ENCODE results near the gene FCRL2.
A peak's percentile ranks its signal among the peaks of the same experiment; 100 is the strongest.

FCRL2 gene, protein sequence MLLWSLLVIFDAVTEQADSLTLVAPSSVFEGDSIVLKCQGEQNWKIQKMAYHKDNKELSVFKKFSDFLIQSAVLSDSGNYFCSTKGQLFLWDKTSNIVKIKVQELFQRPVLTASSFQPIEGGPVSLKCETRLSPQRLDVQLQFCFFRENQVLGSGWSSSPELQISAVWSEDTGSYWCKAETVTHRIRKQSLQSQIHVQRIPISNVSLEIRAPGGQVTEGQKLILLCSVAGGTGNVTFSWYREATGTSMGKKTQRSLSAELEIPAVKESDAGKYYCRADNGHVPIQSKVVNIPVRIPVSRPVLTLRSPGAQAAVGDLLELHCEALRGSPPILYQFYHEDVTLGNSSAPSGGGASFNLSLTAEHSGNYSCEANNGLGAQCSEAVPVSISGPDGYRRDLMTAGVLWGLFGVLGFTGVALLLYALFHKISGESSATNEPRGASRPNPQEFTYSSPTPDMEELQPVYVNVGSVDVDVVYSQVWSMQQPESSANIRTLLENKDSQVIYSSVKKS

DNA sequence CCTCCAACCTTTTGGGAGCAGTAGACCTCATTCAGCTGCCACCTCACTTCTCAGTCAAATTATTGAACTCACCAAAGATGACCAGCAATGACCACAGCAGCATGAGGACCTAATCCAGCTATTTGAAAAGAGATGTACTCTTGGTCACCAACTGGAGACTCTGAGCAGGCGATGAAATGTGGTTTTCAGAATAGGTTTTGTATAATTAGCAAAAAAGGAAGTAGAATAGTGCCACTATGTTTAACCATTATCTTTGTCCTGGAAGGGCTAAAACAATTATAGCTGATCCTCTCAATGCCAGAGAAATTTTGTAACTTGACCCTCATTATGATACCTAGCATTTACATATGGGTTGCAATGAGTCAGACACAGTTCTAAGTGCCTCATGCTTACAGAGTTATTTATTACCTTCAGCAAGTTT lies at the start of gene FCRL2:
Gene FCRL2, minus strand, starts transcription at position 162 of the 421 bp plus-strand sequence. Its CDS starts 59 bp downstream, at position 103.
- DNase-seq, result no peak

DNA sequence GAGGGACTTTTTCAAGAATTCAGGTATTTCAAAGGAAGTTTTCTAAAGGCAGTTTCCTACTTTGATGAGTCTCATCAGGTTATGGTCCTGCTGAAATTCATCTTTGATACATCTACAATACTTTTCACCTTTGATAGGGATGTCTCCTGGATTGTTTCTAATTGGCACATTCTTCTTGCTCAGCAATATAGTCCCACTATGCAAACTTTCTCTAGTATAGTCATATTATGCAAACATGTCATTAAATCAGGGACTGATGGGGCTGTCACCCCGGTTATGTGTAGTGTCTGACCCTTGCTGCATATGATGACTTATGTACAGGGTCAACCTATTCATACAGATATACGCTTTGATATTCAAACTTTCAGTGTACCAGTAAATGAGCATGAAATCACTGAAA lies 43.4 kb upstream of the FCRL2 start:
- no peak for DNase-seq

DNA sequence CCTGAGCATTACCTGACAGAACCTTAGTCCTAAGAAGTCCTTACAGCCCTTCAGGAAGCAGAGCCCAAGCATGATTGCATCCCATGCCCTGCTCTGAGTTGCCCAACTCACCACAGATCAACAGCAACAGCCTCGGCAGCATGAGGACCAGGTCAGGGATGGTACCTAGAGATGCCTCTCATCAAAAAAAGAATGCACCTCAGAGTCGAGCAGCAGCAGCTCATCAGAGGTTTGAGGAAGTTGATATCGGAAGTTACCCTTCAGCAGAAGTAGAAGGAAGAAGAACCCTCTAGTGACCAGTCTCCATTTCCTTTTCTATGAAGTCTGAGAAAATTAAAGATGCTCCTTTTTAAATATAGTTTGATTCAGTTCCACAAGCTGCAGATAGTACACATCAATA lies 43.0 kb upstream of the FCRL2 start, which contains the start of gene FCRL1:
Gene FCRL1, minus strand, starts transcription at position 225 of the 400 bp plus-strand sequence. Its CDS starts 83 bp downstream, at position 142.
- DNase-seq, result no peak

DNA sequence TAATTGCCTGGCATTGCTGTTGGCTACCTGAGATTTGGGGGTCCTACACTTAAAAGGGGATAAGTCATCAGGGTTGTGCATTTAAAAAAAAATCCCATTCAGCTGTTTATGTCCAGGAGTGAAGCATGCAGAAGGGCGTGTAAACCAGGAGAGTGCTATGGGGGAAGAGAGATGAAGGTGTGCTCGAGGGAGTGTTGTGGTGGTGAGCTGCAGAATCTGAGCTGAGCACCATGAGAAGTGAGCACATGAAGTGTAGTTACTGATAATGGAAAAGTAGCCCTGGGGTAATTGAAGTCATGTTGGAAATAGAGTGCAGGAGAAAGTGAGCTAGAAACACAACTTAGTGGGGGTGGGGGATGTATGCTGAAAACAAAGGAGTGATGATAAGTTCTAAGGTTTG lies 42.3 kb upstream of the FCRL2 start:
- no peak for DNase-seq

DNA sequence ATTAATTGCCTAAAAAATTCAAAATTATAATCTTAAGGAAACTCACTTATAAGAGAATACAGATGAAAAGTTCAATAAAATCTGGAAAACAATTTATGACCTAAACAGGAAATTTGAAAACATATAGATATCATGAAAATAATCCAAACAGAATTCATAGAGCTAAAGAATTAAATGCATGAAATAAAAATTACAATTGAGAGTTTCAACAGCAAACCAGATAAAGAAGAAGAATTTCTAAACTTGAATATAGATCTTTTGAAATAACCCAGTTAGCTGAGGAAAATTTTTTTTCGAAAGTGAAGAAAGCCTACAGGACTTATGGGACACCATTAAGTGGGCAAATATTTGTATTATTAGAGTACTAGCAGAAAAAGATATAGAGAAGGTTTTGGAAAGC lies 36.3 kb upstream of the FCRL2 start:
- DNase-seq, result no peak

DNA sequence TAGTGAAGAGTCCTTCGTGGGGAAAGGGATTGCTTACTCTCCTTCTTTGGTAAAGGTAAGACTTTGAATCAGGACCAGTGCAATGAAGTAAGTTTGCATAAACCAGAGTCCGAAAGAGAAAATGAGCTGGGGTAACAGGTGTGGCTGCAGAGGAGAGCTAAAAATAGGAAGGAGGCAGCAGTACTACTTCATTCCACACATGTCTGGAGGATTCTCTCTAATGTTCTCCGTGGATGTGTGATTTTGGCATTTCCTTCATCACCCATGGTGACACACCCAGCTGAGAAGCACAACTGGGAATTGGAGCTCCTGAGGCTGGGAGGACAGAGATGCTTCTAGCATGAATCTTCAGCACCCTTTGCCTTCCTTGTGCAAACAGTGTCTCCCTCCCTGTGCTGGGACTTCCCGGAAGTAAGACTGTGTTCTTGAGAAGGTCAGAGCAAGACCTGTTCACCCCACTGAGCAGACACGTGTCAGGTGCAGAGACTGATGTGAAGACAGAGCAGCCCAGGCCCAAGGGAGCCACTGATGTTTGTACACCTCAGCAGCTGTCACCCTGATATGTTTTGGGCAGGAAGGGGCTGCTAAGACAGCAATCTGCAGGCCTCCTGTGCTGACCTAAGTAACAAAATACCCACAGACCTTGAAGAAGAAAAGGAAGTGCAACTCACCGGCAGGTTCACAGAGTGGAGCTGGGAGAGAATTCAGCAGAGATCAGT lies 29.7 kb upstream of the FCRL2 start:
- no peak for DNase-seq

DNA sequence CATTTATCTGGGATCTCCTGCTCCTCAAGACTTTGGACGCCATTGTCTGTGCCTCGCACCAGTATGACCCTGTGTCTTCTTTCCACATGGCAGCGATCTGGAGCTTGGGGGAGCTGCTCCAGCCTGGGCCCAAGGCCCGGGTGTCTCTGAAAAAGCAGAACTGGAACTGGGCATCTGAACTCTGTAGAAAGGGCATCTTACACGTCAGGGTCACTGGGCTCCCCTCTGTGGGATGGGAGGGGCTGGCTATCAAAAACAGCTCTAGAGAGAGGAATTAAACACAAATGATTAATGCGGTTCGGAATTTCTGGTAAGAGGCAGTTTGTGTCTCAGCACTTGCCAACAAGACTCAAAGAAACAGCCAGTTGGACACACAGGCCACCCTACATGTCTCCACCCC lies 26.9 kb upstream of the FCRL2 start:
- DNase-seq, result peak in 1 of 58 donors; percentile 1

DNA sequence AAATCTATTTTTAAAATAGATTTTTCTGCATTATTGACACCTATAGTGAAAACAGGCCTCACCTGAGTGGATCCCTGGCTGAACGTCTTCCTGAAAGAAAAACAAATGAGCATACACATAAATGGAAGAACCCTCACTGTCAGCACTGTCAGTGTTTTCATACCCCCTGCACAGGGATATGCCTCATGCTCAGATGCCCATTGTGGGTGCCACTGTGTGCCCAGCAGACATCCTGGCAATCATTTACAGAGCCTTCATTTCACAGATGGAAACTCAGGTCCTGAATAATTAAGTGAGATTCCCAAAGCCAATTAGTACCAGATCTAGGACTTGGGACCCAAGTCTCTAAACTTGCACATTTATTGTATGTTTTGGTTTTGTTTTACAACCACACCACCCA lies 23.1 kb upstream of the FCRL2 start:
- no peak for DNase-seq

DNA sequence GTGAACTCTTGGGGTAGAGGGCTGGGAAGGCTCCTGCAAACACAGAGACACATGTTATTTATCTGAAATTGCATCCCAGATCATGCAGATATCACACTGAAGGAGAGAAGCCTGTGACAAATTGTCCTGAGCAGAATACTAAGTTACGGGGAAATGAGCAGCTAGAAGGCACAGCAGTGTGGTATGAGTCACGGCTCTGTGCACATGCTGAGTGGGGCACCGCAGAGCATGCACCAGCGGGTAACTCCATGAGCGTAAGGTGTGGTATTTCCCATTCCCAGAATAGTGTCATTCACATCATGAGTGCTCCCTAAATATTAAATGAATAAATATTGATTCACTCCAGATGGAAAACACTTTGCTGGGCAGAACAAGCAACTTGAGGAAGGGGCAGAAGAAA lies 21.3 kb upstream of the FCRL2 start:
- no peak for DNase-seq

DNA sequence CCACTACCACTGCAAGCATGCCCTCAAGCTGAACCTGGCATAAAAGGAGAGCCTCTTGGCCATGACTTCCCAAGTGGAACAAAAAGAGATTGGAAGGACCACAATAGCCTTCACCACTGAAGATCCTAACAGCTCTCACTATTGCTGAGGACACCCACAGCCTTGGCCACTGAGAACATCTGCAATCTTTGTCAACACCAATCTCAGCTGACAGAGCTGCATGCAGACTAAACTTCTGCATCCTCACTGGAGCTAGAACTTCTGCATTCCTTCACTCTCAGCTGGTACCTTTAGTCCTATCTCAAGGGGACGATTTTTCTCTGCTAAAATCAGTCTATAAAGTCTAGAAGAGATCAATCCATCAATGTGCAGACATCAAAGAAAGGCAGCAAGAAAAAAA lies 8.3 kb upstream of the FCRL2 start:
- no peak for DNase-seq

DNA sequence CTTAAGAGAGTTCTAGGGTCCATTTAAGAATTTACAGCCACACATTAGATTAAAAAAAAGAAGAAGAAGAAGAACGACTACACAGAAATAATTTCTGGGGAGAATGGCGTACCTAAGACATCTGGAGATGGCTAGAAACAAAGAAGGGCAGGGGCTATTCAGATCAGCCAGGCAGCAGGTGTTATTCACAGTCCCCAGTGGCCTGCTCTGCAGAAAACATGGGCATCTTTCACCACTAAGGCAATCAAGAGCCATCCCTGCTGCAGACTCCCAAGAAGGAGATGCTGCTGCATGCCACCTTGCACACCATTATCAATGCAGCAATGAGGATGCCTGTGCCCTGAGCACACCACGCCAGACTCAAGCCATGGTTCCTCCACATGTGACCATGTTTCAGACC lies 7.9 kb upstream of the FCRL2 start:
- DNase-seq, result no peak

DNA sequence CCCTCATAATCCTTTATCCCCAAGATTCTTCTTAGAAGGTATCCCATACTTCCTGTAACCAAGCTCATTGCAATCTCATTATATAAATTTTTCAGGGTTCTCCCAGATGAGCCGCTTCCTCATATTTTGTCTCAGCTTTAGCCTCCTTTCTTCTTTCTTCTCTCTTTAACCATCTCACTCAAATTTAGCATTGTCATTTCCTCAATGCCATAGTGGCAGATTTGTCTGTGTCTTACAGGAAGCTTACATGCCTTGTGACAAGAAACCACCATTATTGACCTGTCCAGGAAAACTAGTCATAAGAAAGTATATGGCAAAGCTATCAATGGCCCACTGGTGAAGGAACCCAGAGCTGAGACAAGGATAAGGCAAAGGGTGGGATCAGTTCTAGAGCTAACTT lies 6.0 kb upstream of the FCRL2 start:
- no peak for DNase-seq

DNA sequence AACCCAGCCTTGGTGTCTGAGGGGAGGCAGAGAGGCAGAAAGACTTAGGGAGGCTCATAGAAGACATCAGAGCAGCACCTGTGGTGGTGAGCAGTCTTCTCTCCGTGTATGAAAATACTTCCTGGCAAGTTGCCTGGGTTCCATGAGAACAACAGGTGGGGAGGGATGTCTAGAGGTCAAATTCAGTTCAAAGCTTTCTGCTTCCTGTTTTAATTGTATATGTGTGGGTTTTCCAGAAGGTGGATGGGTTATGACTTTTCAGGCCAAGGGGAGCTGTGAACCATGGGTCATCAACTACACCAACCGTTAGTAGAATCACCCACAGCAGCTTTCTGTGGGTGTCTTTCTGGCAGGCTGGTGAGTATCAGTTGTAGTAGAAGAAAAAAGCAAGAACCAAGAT lies 4.1 kb upstream of the FCRL2 start:
- no peak for DNase-seq

DNA sequence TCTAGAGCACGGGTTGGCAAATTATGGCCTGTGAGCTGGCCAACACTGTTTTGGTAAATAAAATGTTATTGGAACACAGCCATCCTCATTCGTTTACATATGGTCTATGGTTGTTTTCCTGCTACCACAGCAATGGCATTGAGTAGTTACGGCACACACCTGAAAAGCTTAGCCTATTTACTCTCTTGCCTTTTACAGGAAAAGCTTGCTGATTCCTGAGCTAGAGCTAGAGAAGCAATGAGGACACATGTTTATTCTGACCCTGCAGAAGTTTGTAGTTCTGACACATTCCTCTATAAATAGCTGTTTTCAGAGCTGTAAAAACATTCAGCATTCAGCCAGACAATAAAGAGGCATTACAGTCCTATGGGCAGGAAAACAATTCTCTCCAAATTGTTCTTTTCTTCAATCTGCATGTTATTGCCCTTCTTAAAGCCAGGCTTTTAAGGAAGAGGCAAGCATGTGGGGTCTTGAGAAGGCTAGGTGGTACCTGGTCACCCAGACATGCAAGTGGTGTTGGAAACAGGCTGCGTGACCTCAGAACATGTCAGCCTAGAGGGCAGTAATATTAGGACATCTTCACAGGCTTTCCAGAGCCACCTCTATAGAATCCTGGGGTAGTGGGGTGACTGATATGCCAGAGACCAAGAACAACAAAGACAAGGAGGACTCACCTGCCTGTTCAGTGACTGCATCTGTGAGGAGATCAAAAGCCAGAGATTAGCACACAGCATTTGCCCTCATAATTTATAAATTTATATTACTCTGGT lies 1.6 kb downstream of the FCRL2 start:
- no peak for DNase-seq

DNA sequence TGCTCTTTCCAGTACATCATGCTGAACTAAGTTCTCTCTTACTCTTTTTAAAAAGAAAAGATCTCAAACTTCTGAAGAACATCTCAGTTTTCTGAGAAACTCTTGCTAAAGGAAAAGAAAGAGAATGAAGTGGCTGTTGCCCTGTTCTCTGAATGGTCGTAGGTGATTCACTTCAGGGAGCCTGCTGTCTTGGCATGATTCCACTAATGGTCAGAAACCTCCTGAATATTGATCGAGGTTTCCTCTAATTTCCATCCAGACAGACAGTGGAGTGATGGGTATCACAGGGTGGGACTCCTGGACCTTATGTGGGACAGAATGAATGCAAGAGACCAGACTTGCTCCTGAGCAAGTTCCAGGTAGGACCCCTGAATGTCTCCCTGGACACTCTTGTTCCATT lies 2.5 kb downstream of the FCRL2 start:
- DNase-seq, result no peak

DNA sequence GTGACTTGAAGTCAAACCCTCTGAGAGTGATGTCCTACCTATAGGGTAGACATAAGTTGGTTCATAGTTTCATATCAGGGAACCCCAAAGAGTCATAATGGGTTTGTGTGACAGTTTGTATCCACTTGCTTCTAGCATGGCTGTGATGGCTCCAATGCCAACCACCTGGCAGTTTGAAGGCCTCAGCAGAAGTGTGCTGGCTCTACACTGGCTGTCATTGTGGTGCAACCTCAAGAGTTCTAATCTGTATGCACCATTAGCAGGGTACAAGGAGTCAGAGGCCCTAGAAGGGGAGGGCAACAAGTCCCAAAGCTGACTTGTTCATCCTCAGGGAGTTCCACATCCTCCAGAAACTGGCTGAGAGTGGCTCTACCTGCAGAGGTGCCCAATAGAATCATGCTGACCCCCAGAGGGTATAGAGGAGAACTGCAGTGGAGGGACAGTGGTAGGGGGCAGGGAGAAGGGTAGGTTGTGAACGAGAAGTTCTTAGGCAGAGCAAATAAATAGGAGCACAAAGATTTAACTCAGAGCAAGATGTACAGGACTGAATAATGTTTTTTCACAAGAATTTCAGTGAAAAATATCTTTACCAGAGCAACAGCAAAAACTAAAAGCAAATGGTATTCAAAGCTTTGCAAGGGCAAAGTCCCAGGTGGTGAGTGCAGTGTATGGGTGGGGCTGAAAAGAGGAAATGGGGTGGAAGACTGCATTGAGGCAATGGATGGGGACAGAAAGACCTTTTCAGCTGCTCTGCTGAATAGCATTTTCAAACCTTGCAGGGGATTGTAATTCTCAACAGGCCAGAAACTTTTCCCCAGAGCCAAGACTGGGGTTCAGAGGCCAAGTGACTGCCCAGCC lies 3.2 kb downstream of the FCRL2 start:
- DNase-seq, result no peak

DNA sequence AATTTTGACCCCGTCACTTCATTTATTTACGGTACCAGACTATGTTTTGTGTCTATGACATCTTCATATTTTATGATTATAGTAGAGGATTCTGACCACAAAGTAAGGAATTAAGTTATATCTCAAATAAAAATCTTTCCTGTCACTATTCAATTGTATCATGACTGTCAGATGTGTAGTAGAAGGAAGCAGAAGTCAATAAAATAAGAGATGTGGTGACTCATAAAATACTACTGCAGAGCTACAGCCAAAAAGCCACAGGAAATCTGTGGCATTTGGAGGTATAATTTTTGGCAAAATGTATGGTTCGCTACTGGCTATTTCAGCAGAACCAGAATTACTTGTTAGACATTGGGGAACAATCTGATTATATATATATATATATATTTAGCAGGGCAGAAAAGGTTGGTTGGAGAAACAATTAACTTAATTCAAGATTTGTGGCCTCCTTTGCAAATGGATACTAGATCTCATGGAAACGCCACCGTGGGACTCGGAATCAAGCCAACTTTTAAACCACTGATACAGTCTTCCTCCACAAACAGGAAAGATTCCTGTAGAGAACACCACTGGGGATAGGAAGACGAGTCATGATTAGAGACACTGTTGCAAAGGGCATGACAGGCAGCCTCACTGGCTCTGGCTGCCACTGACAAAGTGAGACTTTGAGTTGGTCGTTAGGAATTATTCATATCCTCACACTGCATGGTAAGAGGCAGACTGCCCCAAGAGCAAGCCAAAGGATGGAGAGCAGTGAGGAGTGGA lies 5.1 kb downstream of the FCRL2 start:
- DNase-seq, result no peak

DNA sequence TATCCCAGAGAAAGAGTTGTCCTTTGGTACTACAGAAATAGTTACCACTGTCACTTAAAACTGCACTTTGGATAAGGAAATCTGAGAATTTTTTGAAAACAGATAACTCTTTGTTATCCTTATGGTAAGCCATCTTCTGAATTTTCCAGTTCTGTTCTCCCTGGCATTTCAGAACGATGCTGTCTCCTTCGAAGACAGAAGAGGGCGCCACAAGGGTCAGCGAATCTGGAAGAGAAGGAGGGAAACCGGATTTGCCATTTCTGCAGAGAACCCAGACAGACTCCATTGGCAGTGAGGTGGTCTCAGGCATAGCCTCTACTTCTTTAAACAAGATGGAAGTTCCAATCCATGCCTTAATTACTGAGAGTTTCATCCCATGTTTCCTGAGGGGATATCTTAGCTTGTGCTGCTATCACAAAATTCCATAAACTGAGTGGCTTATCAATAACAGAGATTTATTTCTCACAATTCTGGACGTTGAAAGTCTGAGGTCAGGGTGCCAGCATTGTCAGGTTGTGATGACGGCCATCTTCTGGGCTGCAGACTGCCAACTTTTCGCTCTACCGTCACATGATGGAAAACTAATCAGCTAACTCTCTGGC lies 6.4 kb downstream of the FCRL2 start:
- no peak for DNase-seq

DNA sequence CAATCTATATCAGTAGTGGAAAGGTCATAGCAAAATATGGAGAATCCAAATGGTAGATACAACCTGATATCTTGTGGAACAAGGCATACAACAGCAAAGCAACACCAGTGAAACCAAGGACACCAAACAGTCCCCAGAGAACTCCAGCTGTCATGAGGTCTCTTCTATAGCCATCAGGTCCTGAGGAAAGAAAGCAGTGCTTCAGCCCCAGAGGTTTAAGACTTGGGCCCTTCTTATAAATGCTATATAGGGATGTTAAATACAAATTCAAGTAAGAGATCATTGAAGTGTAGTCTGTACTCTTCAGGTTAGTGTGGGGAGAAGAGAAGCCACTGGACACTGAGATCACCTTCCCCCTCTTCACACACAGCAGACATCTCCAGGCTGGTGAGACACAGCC lies 10.1 kb downstream of the FCRL2 start:
- no peak for DNase-seq

DNA sequence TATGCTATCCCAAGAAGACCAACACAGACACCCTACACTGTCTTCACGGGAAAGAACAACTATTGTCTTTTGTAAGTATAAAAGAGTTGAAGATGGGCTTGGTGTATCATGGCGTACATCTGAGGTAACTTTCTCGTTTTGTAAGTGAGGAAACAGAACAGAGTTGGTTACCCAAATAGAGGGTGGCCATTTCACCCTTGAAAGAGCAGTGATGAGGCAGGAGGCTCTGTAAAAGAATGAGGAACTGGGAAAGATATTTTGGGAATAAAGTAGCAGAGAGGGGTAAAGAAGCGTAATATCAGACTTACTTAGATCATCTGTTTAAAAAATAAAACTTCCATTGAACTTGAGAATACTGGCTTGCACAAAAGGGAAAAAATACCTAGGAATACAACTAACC lies 18.9 kb downstream of the FCRL2 start:
- DNase-seq, result no peak

Data from anterior cingulate cortex (tissue), 58 donors.